CD14-positive monocyte (primary cell): ENCODE data around the gene THSD7B. TPM values are rescaled to one million over a fixed set of nuclear protein-coding genes. Genes with fewer than 3 reads are reported as not detected.
"Not testable (repeated sequence)": the region's sequence is repeated elsewhere in the genome, so short reads cannot be mapped to it uniquely, and the experiment has no call there.

Experiments used
- DNase-seq, 3 donors: peaks; one replicate each; pipeline ENCODE4 v3.0.0-alpha.2; 2011 to 2022
- H2AFZ ChIP-seq: 2 replicates; pipeline ENCODE4 v1.6.0; 2012; ENCODE audit warnings: mild to moderate bottlenecking, low read depth, low read length, inconsistent platforms; ENCODE audit not compliant: insufficient read depth, poor library complexity, severe bottlenecking
- H3K27ac ChIP-seq, 2 donors: 1 replicate in 1 of 2; 2 replicates in 1 of 2; pipeline ENCODE4 v1.5.1; 2012 to 2013; ENCODE audit warnings: low read length in 2 of 2, control low read depth in 1 of 2, inconsistent platforms in 1 of 2, low read depth in 1 of 2, mild to moderate bottlenecking in 1 of 2
- H3K27me3 ChIP-seq, 2 donors: one replicate each; pipeline versions ENCODE4 v1.6.0 to v1.6.1; 2011 to 2013; ENCODE audit warnings: low read length in 2 of 2; ENCODE audit not compliant: control insufficient read depth in 2 of 2, insufficient read depth in 2 of 2
- H3K36me3 ChIP-seq, 2 donors: replicated peaks in 1 of 2; 1 replicate in 1 of 2; 2 replicates in 1 of 2; pipeline versions ENCODE4 v1.5.1 to v1.6.1; 2012 to 2013; ENCODE audit warnings: low read length in 2 of 2, control low read depth in 1 of 2, inconsistent platforms in 1 of 2, mild to moderate bottlenecking in 1 of 2; ENCODE audit not compliant: insufficient read depth in 2 of 2, control insufficient read depth in 1 of 2
- H3K4me1 ChIP-seq, 2 donors: 1 replicate in 1 of 2; 2 replicates in 1 of 2; pipeline versions ENCODE4 v1.5.1 to v1.6.1; 2012 to 2013; ENCODE audit warnings: low read length in 2 of 2, control low read depth in 1 of 2, inconsistent platforms in 1 of 2, mild to moderate bottlenecking in 1 of 2, moderate library complexity in 1 of 2; ENCODE audit not compliant: insufficient read depth in 2 of 2, control insufficient read depth in 1 of 2
- H3K4me2 ChIP-seq: replicated peaks from 2 replicates; pipeline ENCODE3; 2012; ENCODE audit warnings: low read length, moderate library complexity, mild to moderate bottlenecking; ENCODE audit not compliant: poor library complexity, severe bottlenecking; ENCODE audit errors: extremely low read depth
- H3K4me3 ChIP-seq, 3 experiments: fragments of 200-600 bp in 1 of 3; sonication (generic) in 1 of 3; replicated peaks in 1 of 3; 1 replicate in 2 of 3; 2 replicates in 1 of 3; pipeline ENCODE4 v1.5.1; 2011 to 2013; ENCODE audit warnings: low read length in 3 of 3, mild to moderate bottlenecking in 3 of 3, control low read depth in 2 of 3, low read depth in 2 of 3, inconsistent platforms in 1 of 3, moderate library complexity in 1 of 3
- H3K79me2 ChIP-seq: 2 replicates; pipeline ENCODE4 v1.6.0; 2012; ENCODE audit warnings: mild to moderate bottlenecking, control low read depth, inconsistent platforms, low read length, moderate library complexity; ENCODE audit not compliant: insufficient read depth
- H3K9ac ChIP-seq: 2 replicates; pipeline ENCODE4 v1.6.0; 2017; ENCODE audit warnings: low read length, mild to moderate bottlenecking; ENCODE audit not compliant: insufficient read depth, poor library complexity, severe bottlenecking
- H3K9me3 ChIP-seq, 2 donors: replicated peaks in 1 of 2; 1 replicate in 1 of 2; 2 replicates in 1 of 2; pipeline versions ENCODE4 v1.5.1 to v1.6.1; 2012 to 2013; ENCODE audit warnings: low read length in 2 of 2, control low read depth in 1 of 2; ENCODE audit not compliant: control insufficient read depth in 1 of 2, insufficient read depth in 1 of 2
- H4K20me1 ChIP-seq: 2 replicates; pipeline ENCODE4 v1.6.0; 2012; ENCODE audit warnings: mild to moderate bottlenecking, low read length, control low read depth, moderate library complexity; ENCODE audit not compliant: insufficient read depth
- H3K27ac Mint-ChIP-seq, 7 donors: one replicate each; pipeline ENCODE4 v1.8.0; 2020; ENCODE audit warnings: mild to moderate bottlenecking in 7 of 7, mixed read lengths in 7 of 7, moderate library complexity in 6 of 7, inconsistent platforms in 2 of 7
- H3K27me3 Mint-ChIP-seq, 3 donors: one replicate each; pipeline ENCODE4 v1.8.0; 2021 to 2022; ENCODE audit warnings: low read depth in 3 of 3, mild to moderate bottlenecking in 3 of 3, mixed read lengths in 3 of 3, moderate library complexity in 3 of 3, inconsistent platforms in 1 of 3
- H3K36me3 Mint-ChIP-seq, 2 donors: one replicate each; pipeline ENCODE4 v1.8.0; 2020; ENCODE audit warnings: mixed read lengths in 2 of 2, inconsistent platforms in 1 of 2, mild to moderate bottlenecking in 1 of 2
- H3K4me1 Mint-ChIP-seq: one replicate; pipeline ENCODE4 v1.8.0; 2020; ENCODE audit warnings: mild to moderate bottlenecking, mixed read lengths
- H3K4me3 Mint-ChIP-seq, 2 donors: one replicate each; pipeline ENCODE4 v1.8.0; 2020; ENCODE audit warnings: mild to moderate bottlenecking in 2 of 2, mixed read lengths in 2 of 2, moderate library complexity in 1 of 2
- H3K9me3 Mint-ChIP-seq, 7 donors: one replicate each; pipeline ENCODE4 v1.8.0; 2020 to 2022; ENCODE audit warnings: mixed read lengths in 7 of 7, mild to moderate bottlenecking in 6 of 7, moderate library complexity in 6 of 7, inconsistent platforms in 2 of 7
- WGBS: methylation state at CpG from one replicate; pipeline ENCODE4 v1.1.5; 2013; ENCODE audit warnings: missing lambda C conversion rate; ENCODE audit not compliant: insufficient coverage; 5-methylcytosine and 5-hydroxymethylcytosine counted together
- intact Hi-C, 2 donors: fragments of 100-400 bp; cut with micrococcal nuclease; formaldehyde crosslinking; loops; one replicate each; pipeline versions ENCODE4 v1.15.0 to v1.15.1; 2023
- polyA plus RNA-seq, 3 donors: library from polyadenylated mRNA; depleted of rRNA in 1 of 3; unstranded in 2 of 3; stranded (reverse) in 1 of 3; fragments of 300-500 nt in 2 of 3; fragments of >200 nt in 1 of 3; fragmentation: Illumina TruSeq in 2 of 3; gene quantifications; 1 replicate in 2 of 3; 2 replicates in 1 of 3; pipeline ENCODE4 v1.2.3, GENCODE V29; 2012 to 2021
- TF ChIP-seq, protein P1 (sequence below): fragments of 200-600 bp; IDR thresholded peaks from one replicate; pipeline ENCODE4 v1.8.0; 2022; ENCODE audit warnings: antibody characterized with exemption, mild to moderate bottlenecking

Gene THSD7B
- polyA plus RNA-seq, 3 donors = not detected

DNA sequence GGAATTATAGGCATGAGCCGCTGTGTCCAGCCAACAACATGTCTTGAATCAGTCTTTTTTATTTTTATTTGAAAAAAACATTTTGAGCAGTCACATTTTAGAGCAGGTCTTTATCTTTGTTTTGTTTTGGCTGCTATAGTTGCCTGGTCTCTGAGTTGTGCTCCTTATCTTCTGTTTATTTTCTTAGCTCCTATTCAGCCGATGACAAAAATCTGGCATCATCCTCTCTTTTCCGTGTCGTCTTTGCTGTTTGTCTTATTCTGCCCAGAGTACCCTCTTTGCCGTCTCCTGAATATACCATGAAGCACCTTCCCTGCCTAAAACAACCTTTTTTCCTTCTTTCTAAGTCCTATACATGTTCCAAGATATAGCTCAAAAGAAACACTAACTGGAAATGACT, 201.1 kb downstream of the THSD7B start:
- intact Hi-C loops = no loop called here
- TF ChIP-seq, protein P1, sequence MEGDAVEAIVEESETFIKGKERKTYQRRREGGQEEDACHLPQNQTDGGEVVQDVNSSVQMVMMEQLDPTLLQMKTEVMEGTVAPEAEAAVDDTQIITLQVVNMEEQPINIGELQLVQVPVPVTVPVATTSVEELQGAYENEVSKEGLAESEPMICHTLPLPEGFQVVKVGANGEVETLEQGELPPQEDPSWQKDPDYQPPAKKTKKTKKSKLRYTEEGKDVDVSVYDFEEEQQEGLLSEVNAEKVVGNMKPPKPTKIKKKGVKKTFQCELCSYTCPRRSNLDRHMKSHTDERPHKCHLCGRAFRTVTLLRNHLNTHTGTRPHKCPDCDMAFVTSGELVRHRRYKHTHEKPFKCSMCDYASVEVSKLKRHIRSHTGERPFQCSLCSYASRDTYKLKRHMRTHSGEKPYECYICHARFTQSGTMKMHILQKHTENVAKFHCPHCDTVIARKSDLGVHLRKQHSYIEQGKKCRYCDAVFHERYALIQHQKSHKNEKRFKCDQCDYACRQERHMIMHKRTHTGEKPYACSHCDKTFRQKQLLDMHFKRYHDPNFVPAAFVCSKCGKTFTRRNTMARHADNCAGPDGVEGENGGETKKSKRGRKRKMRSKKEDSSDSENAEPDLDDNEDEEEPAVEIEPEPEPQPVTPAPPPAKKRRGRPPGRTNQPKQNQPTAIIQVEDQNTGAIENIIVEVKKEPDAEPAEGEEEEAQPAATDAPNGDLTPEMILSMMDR = no peak

DNA sequence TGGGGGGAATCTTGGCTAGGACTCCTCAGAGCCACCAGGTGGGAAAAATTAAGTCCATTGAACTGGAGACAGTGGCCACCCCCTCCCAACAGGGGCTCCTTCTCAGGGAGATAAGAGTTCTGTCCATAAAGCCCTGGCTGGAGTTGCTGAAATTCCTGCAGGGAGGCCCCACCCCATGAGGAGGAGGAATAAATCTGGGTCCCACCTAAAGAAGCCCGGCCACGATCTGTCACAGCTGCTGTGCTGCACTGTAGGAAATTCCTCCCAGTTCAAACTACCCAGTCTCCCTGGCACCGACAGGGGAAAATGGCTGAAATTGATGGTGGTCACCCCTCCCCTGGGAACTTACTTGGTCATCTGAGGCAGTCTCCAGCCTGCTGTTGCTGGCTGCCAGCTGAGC, 215.0 kb downstream of the THSD7B start:
- Histone ChIP-seq H3K4me2 (no peak overlapping the region), H3K27me3 (no peaks in the 10 kb centered on the region), H2AFZ (no peak overlapping the region), H3K9me3 (peaks cover 0 to 14% of the 10 kb centered on the region in 2 donors), H3K4me3 (no peak overlapping the region), H3K79me2 (no peaks in the 10 kb centered on the region), H3K36me3 (no peaks in the 10 kb centered on the region), H3K9ac (no peak overlapping the region), H4K20me1 (no peaks in the 10 kb centered on the region), H3K4me1 (no peaks in the 10 kb centered on the region), H3K27ac (no peak overlapping the region)
- no peak for DNase-seq
- Mint-ChIP-seq H3K4me3 (no peak overlapping the region), H3K36me3 (no peaks in the 10 kb centered on the region), H3K27ac (no peak overlapping the region), H3K9me3 (peaks cover 0 to 19% (median 5%) of the 10 kb centered on the region in 7 donors), H3K27me3 (peaks cover 0 to 3% (median 3%) of the 10 kb centered on the region in 3 donors), H3K4me1 (no peaks in the 10 kb centered on the region)
- WGBS = 80% methylated on average over 1 of the region's 3 CpGs
- TF ChIP-seq, protein P1 = no peak
- intact Hi-C loops = no loop called here

More for the DNA sequence above, 201.1 kb downstream of the THSD7B start:
- H3K9ac ChIP-seq = no peak overlapping the region
- no peak overlapping the region for H3K4me3 ChIP-seq
- no peaks in the 10 kb centered on the region for H3K79me2 ChIP-seq
- Mint-ChIP-seq H3K9me3 (peaks cover 0 to 4% (median 0%) of the 10 kb centered on the region in 7 donors), H3K4me1 (no peaks in the 10 kb centered on the region), H3K36me3 (no peaks in the 10 kb centered on the region), H3K27me3 (peaks cover 0 to 1% (median 0%) of the 10 kb centered on the region in 3 donors), H3K4me3 (no peak overlapping the region), H3K27ac (no peak overlapping the region)
- 80% methylated on average over 5 of the region's 5 CpGs for WGBS
- H3K36me3 ChIP-seq = no peaks in the 10 kb centered on the region
- H3K27me3 ChIP-seq = no peaks in the 10 kb centered on the region
- no peaks in the 10 kb centered on the region for H3K4me1 ChIP-seq
- no peak overlapping the region for H2AFZ ChIP-seq
- DNase-seq = no peak
- H3K4me2 ChIP-seq = no peak overlapping the region
- H3K9me3 ChIP-seq = no peaks in the 10 kb centered on the region
- no peaks in the 10 kb centered on the region for H4K20me1 ChIP-seq
- H3K27ac ChIP-seq = no peak overlapping the region

DNA sequence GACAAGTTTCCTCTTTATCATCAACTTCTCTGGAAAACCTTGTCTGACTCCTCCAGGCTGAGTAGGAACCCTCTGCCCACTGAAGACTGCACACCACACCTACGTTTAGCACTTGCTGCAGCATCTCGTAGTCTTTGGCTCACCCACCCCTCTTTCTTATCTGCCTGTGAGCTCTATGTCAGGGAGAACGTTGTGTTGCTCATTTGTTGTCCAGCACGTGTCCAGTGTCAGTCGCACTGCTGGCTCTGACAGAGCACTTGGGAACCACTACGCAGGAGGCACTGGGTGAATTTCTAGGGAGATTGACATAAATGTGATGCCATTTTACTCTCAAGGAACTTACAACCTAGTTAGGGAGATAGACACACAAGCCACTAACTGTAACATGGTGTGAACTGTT, 216.3 kb downstream of the THSD7B start:
- H3K27me3 ChIP-seq, H3K4me3 Mint-ChIP-seq, H3K36me3 ChIP-seq, H3K4me2 ChIP-seq, H3K36me3 Mint-ChIP-seq, DNase-seq, H3K79me2 ChIP-seq, H3K27ac Mint-ChIP-seq, H3K27ac ChIP-seq, H3K9ac ChIP-seq, H2AFZ ChIP-seq, H4K20me1 ChIP-seq, intact Hi-C loops, H3K4me1 ChIP-seq, H3K27me3 Mint-ChIP-seq, H3K4me3 ChIP-seq, H3K4me1 Mint-ChIP-seq: not testable (repeated sequence)
- H3K9me3 Mint-ChIP-seq = peaks cover 0 to 16% (median 6%) of the 10 kb centered on the region in 7 donors
- WGBS = 94% methylated on average over 2 of the region's 6 CpGs
- H3K9me3 ChIP-seq = peaks cover 0 to 14% of the 10 kb centered on the region in 2 donors
